Loucy (cell line): ENCODE data around the gene ZNF296.

Source experiments
- CTCF ChIP-seq: fragments of 200-600 bp; sonication (generic); conservative IDR thresholded peaks from 2 replicates; pipeline ENCODE4 v1.5.1; 2014; ENCODE audit warnings: mild to moderate bottlenecking, antibody characterized with exemption, low read length
- EZH2phosphoT487 ChIP-seq: fragments of 200-600 bp; IDR thresholded peaks from 2 replicates; pipeline ENCODE4 v1.6.1; 2018; ENCODE audit warnings: antibody characterized with exemption, mild to moderate bottlenecking, moderate library complexity, borderline replicate concordance

GRCh38 chr19:45079063-45079910 is 3.0 kb upstream of the ZNF296 start, which contains the start of gene GEMIN7:
- TF ChIP-seq CTCF = no peak
- TF ChIP-seq EZH2phosphoT487 = no peak
